Measurements from ENCODE around the gene COLEC12. TPM values are rescaled to one million over a fixed set of nuclear protein-coding genes. Genes with fewer than 3 reads are reported as not detected.

The COLEC12 gene
- total RNA-seq, 1 donor from 2014 or later = 3.3 TPM

DNA sequence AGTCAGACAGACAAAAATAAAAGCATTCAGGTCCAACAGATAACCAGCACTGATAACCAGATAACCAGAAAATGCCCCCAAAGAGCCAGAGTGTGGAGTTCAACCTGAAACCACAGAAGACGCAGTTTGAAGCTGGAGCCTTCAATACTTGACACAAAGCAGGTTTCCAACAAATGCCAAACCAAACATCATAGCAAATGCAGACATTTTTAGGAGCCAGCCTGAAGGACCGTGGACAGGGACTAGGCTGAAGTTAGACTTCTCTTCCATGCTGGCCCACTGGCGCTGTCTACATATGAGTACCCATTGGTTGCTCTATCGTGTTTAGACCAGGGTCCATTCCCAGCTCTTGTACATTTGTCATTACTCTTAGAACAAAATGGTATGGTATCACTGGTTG lies 9.9 kb downstream of the COLEC12 start:
- TF ChIP-seq, protein P1, sequence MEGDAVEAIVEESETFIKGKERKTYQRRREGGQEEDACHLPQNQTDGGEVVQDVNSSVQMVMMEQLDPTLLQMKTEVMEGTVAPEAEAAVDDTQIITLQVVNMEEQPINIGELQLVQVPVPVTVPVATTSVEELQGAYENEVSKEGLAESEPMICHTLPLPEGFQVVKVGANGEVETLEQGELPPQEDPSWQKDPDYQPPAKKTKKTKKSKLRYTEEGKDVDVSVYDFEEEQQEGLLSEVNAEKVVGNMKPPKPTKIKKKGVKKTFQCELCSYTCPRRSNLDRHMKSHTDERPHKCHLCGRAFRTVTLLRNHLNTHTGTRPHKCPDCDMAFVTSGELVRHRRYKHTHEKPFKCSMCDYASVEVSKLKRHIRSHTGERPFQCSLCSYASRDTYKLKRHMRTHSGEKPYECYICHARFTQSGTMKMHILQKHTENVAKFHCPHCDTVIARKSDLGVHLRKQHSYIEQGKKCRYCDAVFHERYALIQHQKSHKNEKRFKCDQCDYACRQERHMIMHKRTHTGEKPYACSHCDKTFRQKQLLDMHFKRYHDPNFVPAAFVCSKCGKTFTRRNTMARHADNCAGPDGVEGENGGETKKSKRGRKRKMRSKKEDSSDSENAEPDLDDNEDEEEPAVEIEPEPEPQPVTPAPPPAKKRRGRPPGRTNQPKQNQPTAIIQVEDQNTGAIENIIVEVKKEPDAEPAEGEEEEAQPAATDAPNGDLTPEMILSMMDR (conservative IDR thresholded peaks at IDR 0.05; ENCODE audit: low read depth, low read length) = no peak
- no peak for DNase-seq (ENCODE audit: low read depth)
- no peak overlapping the region for H3K4me3 ChIP-seq (ENCODE audit: low read depth, low read length)

DNA sequence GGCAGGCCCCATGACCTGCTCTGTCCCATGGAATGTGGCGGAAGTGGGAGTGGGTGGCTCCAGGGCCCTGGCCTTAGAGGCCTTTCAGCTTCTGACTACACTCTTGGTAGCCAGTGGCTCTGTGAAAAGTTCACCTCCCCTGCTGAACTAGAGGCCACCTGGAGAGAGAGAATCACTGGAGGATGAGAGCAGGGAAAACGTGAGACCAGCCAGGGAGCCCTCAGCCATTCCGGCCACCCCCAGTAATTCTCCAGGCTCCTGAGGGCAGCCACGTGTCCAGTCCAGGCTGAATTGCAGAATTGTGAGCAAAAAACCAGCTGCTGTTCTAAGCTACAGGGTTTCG lies 10.5 kb downstream of the COLEC12 start:
- TF ChIP-seq, protein P1 (conservative IDR thresholded peaks at IDR 0.05; ENCODE audit: low read depth, low read length) = no peak
- DNase-seq (ENCODE audit: low read depth) = no peak
- no peak overlapping the region for H3K4me3 ChIP-seq (ENCODE audit: low read depth, low read length)

DNA sequence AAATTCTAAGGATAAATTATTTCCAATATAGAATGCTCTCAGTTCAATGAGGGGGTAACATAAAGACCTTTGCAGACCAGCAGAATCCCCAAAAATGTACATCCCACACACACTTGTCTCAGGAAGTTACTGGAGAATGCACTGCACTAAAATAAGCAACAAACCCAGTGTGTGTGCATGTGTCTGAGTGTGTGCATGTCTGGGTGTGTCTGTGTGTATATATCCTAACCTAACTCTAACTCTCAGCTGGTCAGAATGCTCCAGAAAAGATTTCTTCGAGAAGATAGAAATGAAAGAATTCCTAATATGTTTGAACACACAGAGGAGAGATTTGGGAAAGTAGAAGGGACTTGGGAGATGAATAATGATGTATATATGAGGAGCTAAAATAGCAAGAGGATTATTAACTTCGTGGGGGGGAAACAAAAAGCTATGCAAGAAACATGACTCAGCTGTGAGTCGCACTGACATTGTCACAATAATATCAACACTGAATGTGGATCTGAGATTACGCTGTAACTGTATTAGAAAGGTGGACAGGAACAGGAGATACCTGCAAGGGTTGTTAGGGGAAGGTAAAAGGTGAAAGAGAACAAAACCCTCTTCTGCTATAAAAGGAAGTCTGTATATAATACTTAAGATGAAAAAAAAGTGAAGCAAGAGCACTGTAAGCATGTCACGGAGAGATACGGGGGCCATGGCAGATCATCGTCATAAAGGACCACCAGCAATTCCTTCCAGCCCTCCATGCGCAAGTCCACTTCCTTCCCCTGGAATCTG lies 11.1 kb downstream of the COLEC12 start:
- TF ChIP-seq, protein P1 (conservative IDR thresholded peaks at IDR 0.05; ENCODE audit: low read depth, low read length) = no peak
- no peak for DNase-seq (ENCODE audit: low read depth)
- no peak overlapping the region for H3K4me3 ChIP-seq (ENCODE audit: low read depth, low read length)

DNA sequence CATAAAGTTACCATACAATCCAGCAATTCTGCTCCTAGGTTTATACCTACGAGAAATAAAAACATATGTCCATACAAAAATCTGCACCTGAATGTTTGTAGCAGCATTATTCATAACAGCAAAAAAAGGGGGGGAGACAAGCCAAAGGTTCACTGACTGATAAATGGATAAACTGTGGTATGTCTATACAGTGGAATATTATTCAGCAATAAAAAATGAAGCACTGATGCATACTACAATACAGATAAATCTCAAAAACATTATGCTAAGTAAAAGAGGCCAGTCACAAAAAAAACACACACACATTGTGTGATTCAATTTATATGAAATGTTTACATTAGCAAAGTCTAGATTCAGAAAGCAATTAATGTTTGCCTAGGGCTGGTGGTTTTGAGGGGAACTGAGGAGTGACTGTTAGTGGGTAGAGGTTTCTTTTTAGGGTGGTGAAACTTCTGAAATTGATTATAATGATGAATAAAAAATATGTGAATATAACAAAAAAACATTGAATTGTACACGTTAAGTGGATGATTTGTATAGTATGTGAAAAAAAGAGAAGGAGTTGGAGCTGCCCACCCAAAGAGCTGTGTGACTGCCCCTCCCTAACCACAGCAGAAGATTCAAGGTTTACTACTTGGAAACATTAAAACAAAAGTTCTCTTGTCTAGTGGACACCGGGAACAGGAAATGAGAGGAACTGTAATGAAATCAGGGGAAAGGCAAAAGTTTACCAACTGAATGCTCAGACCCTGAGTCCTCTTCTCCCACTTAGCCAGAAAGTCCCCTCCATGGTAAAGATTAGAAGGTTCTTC lies 13.4 kb downstream of the COLEC12 start:
- DNase-seq (ENCODE audit: low read depth) = no peak
- TF ChIP-seq, protein P1 (conservative IDR thresholded peaks at IDR 0.05; ENCODE audit: low read depth, low read length) = no peak

DNA sequence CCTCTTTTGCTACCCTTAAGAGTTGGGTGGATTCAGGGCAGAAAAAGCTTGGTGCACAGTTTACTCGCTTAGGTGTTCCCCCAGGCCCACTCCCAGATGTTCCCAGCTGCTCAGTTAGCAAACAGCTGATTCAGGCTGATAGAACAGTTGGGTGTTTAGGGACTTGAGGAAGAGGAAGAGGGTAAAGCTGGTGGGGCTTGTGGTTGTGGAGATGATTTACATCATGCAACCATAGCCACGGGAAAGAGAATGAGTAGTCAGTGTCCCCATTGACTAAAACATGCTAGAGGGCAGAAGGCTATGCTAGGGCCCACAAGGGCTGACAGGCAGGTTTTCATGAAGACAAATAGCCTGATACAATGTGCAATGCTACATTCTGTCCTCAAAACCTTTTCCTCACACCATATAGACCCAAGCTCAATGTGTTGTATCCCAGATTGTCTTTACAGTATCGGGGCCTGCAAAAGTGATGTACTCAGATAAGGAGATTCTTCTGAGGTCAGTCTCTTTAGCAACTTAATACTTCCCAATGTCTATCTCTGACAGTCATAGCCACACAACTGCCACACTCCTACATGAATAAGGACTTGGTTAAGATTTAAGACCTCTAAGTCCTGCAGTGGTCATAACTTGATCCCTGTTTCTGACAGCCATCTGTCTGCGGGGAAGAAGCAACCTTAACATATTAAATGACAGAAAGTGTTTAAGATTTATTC lies 15.6 kb downstream of the COLEC12 start:
- H3K4me3 ChIP-seq (ENCODE audit: low read depth, low read length) = no peak overlapping the region
- no peak for DNase-seq (ENCODE audit: low read depth)
- TF ChIP-seq, protein P1 (conservative IDR thresholded peaks at IDR 0.05; ENCODE audit: low read depth, low read length) = no peak

More for the DNA sequence above, 13.4 kb downstream of the COLEC12 start:
- H3K4me3 ChIP-seq (ENCODE audit: low read depth, low read length) = no peak overlapping the region

DNA sequence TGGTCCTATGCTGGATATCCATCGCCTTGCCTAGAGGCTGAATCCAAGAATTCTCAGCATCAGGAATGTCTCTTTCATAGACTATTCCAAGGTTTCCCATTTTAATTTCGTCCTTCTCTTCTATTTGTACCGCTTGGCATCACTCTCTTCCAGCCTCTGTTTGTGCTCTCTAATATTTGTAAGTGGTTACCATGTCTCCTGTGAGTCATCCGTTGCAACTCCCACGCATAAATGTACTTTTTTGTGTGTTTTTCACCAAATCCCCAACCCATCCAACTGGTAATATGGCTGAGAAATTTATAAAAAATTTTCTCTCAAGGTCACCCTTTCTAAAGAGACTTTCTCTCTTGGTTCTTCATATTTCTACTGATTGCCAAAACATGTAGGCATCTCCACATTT lies 21.8 kb downstream of the COLEC12 start:
- no peak for DNase-seq (ENCODE audit: low read depth)
- TF ChIP-seq, protein P1 (conservative IDR thresholded peaks at IDR 0.05; ENCODE audit: low read depth, low read length) = no peak
- no peak overlapping the region for H3K4me3 ChIP-seq (ENCODE audit: low read depth, low read length)
